T-helper 2 cell treated with Interferon-gamma antibody and Interleukin-4, amounts not matched to agents 5 μg/mL and 100 μg/mL, for 36 hours (primary cell): ENCODE results near the gene TOP2B.

Source experiments
- DNase-seq: peaks from one replicate; pipeline ENCODE4 v3.0.0; 2021; ENCODE audit warnings: low spot score
- H3K27ac Mint-ChIP-seq: one replicate; pipeline ENCODE4 v1.8.0; 2021; ENCODE audit warnings: mild to moderate bottlenecking, mixed read lengths
- H3K27me3 Mint-ChIP-seq: one replicate; pipeline ENCODE4 v1.8.0; 2021; ENCODE audit warnings: low read depth, mixed read lengths
- H3K36me3 Mint-ChIP-seq: one replicate; pipeline ENCODE4 v1.8.0; 2021; ENCODE audit warnings: low read depth, mixed read lengths
- H3K4me1 Mint-ChIP-seq: one replicate; pipeline ENCODE4 v1.8.0; 2021; ENCODE audit warnings: low read depth, mixed read lengths
- H3K4me3 Mint-ChIP-seq: one replicate; pipeline ENCODE4 v1.8.0; 2022; ENCODE audit warnings: mild to moderate bottlenecking, moderate library complexity, mixed read lengths
- H3K9me3 Mint-ChIP-seq: one replicate; pipeline ENCODE4 v1.8.0; 2021; ENCODE audit warnings: mixed read lengths

TOP2B gene

GRCh38 chr3:25558796-25559195, 105.9 kb downstream of the TOP2B start:
- no peaks in the 10 kb centered on the region for H3K9me3 Mint-ChIP-seq
- no peak overlapping the region for H3K27ac Mint-ChIP-seq
- H3K4me1 Mint-ChIP-seq, result no peaks in the 10 kb centered on the region
- H3K27me3 Mint-ChIP-seq, result no peaks in the 10 kb centered on the region
- no peaks in the 10 kb centered on the region for H3K36me3 Mint-ChIP-seq
- no peak for DNase-seq
- no peak overlapping the region for H3K4me3 Mint-ChIP-seq

- H3K27ac Mint-ChIP-seq, result no peak overlapping the region
- H3K4me1 Mint-ChIP-seq, result no peaks in the 10 kb centered on the region
- no peaks in the 10 kb centered on the region for H3K9me3 Mint-ChIP-seq
- no peak overlapping the region for H3K4me3 Mint-ChIP-seq
- DNase-seq, result no peak
- no peaks in the 10 kb centered on the region for H3K27me3 Mint-ChIP-seq
- no peaks in the 10 kb centered on the region for H3K36me3 Mint-ChIP-seq
These were observed 106.6 kb downstream of the TOP2B start for GRCh38 chr3:25558121-25558520.

GRCh38 chr3:25557694-25558093, 107.0 kb downstream of the TOP2B start:
- Mint-ChIP-seq H3K27me3 (no peaks in the 10 kb centered on the region), H3K4me1 (no peaks in the 10 kb centered on the region), H3K9me3 (no peaks in the 10 kb centered on the region), H3K36me3 (no peaks in the 10 kb centered on the region), H3K4me3 (no peak overlapping the region), H3K27ac (no peak overlapping the region)
- DNase-seq, result no peak

- DNase-seq, result no peak
- Mint-ChIP-seq H3K27ac (no peak overlapping the region), H3K27me3 (no peaks in the 10 kb centered on the region), H3K36me3 (no peaks in the 10 kb centered on the region), H3K4me3 (no peak overlapping the region), H3K4me1 (no peaks in the 10 kb centered on the region), H3K9me3 (no peaks in the 10 kb centered on the region)
These were observed 108.3 kb downstream of the TOP2B start for GRCh38 chr3:25556447-25556846.

GRCh38 chr3:25555695-25556437, 108.8 kb downstream of the TOP2B start:
- DNase-seq, result no peak
- Mint-ChIP-seq H3K9me3 (no peaks in the 10 kb centered on the region), H3K27me3 (no peaks in the 10 kb centered on the region), H3K27ac (no peak overlapping the region), H3K4me3 (no peak overlapping the region), H3K4me1 (no peaks in the 10 kb centered on the region), H3K36me3 (no peaks in the 10 kb centered on the region)

- Mint-ChIP-seq H3K4me1 (no peaks in the 10 kb centered on the region), H3K27me3 (no peaks in the 10 kb centered on the region), H3K4me3 (no peak overlapping the region), H3K36me3 (no peaks in the 10 kb centered on the region), H3K9me3 (no peaks in the 10 kb centered on the region), H3K27ac (no peak overlapping the region)
- no peak for DNase-seq
These were observed 110.3 kb downstream of the TOP2B start for GRCh38 chr3:25554376-25554775.

GRCh38 chr3:25552251-25552650, 112.5 kb downstream of the TOP2B start:
- Mint-ChIP-seq H3K9me3 (no peaks in the 10 kb centered on the region), H3K4me3 (no peak overlapping the region), H3K36me3 (no peaks in the 10 kb centered on the region), H3K27me3 (no peaks in the 10 kb centered on the region), H3K27ac (no peak overlapping the region), H3K4me1 (no peaks in the 10 kb centered on the region)
- no peak for DNase-seq

GRCh38 chr3:25548836-25549235, 115.9 kb downstream of the TOP2B start:
- no peaks in the 10 kb centered on the region for H3K36me3 Mint-ChIP-seq
- H3K9me3 Mint-ChIP-seq, result no peaks in the 10 kb centered on the region
- DNase-seq, result no peak
- H3K27me3 Mint-ChIP-seq, result no peaks in the 10 kb centered on the region
- no peak overlapping the region for H3K4me3 Mint-ChIP-seq
- H3K4me1 Mint-ChIP-seq, result no peaks in the 10 kb centered on the region
- no peak overlapping the region for H3K27ac Mint-ChIP-seq

GRCh38 chr3:25547943-25548674, 116.6 kb downstream of the TOP2B start:
- H3K4me1 Mint-ChIP-seq, result no peaks in the 10 kb centered on the region
- H3K4me3 Mint-ChIP-seq, result no peak overlapping the region
- no peak for DNase-seq
- no peaks in the 10 kb centered on the region for H3K9me3 Mint-ChIP-seq
- no peak overlapping the region for H3K27ac Mint-ChIP-seq
- H3K36me3 Mint-ChIP-seq, result no peaks in the 10 kb centered on the region
- H3K27me3 Mint-ChIP-seq, result no peaks in the 10 kb centered on the region
